DND-41 (cell line): ENCODE measurements around the gene CSRP3.

ENCODE experiments used
- ATAC-seq: fragments of 200-7000 bp; cut with Tn5 transposase; 3 replicates; pipeline ENCODE4 v1.9.1; 2021; ENCODE audit warnings: low read depth; ENCODE audit not compliant: insufficient read depth
- DNase-seq: peaks from one replicate; pipeline ENCODE4 v3.0.0-alpha.2; 2020
- H2AFZ ChIP-seq: 2 replicates; pipeline ENCODE4 v1.6.0; 2012; ENCODE audit warnings: low read depth, low read length
- H3K27ac ChIP-seq: 2 replicates; pipeline ENCODE4 v1.5.1; 2012; ENCODE audit warnings: low read length, inconsistent platforms
- H3K27me3 ChIP-seq: fragments of 200-600 bp; sonication (generic); 2 replicates; pipeline ENCODE4 v1.6.0; 2012; ENCODE audit warnings: low read length, mild to moderate bottlenecking, inconsistent platforms; ENCODE audit not compliant: insufficient read depth, poor library complexity
- H3K36me3 ChIP-seq: 2 replicates; pipeline ENCODE4 v1.5.1; 2012; ENCODE audit warnings: low read length, inconsistent platforms; ENCODE audit not compliant: insufficient read depth
- H3K4me1 ChIP-seq: 2 replicates; pipeline ENCODE4 v1.5.1; 2012; ENCODE audit warnings: mild to moderate bottlenecking, low read length; ENCODE audit not compliant: insufficient read depth
- H3K4me2 ChIP-seq: 2 replicates; pipeline ENCODE4 v1.6.0; 2012; ENCODE audit warnings: mild to moderate bottlenecking, moderate library complexity, low read length, inconsistent platforms; ENCODE audit not compliant: insufficient read depth
- H3K4me3 ChIP-seq, 2 experiments: fragments of 200-600 bp in 1 of 2; shearing (Covaris generic) in 1 of 2; 2 replicates each; pipeline ENCODE4 v1.5.1; 2012 to 2016; ENCODE audit warnings: inconsistent platforms in 2 of 2, low read length in 2 of 2, mild to moderate bottlenecking in 2 of 2, low read depth in 1 of 2, moderate library complexity in 1 of 2
- H3K79me2 ChIP-seq: 2 replicates; pipeline ENCODE4 v1.6.0; 2012; ENCODE audit warnings: low read length, inconsistent platforms; ENCODE audit not compliant: insufficient read depth
- H3K9ac ChIP-seq: 2 replicates; pipeline ENCODE4 v1.6.0; 2012; ENCODE audit warnings: low read depth, mild to moderate bottlenecking, inconsistent platforms, low read length, moderate library complexity
- H3K9me3 ChIP-seq: 2 replicates; pipeline ENCODE4 v1.5.1; 2012; ENCODE audit warnings: low read length, moderate library complexity, mild to moderate bottlenecking, inconsistent platforms; ENCODE audit not compliant: insufficient read depth, severe bottlenecking
- H4K20me1 ChIP-seq: 2 replicates; pipeline ENCODE4 v1.6.0; 2012; ENCODE audit warnings: low read length; ENCODE audit not compliant: insufficient read depth
- CTCF ChIP-seq: IDR thresholded peaks from 2 replicates; pipeline ENCODE4 v1.5.1; 2012; ENCODE audit warnings: borderline replicate concordance, low read length, moderate library complexity, mild to moderate bottlenecking; ENCODE audit not compliant: poor library complexity, severe bottlenecking; ENCODE audit errors: extremely low read depth
- EZH2 ChIP-seq: IDR thresholded peaks from 3 replicates; pipeline ENCODE4 v1.6.1; 2012; ENCODE audit warnings: borderline replicate concordance, low read depth, mild to moderate bottlenecking, moderate library complexity, low read length, inconsistent platforms; ENCODE audit not compliant: severe bottlenecking

The CSRP3 gene

GRCh38 chr11:19216709-19217374, 15.1 kb upstream of the CSRP3 start:
- no peak for DNase-seq
- H2AFZ ChIP-seq = no peak overlapping the region
- no peaks in the 10 kb centered on the region for H3K9me3 ChIP-seq
- H3K27me3 ChIP-seq = no peaks in the 10 kb centered on the region
- no peak for ATAC-seq
- TF ChIP-seq CTCF (no peak), EZH2 (no peak)
- H3K79me2 ChIP-seq = no peaks in the 10 kb centered on the region
- no peak overlapping the region for H3K27ac ChIP-seq
- no peak overlapping the region for H3K4me3 ChIP-seq
- no peaks in the 10 kb centered on the region for H3K36me3 ChIP-seq
- H3K4me1 ChIP-seq = no peaks in the 10 kb centered on the region
- H3K4me2 ChIP-seq = no peak overlapping the region
- H3K9ac ChIP-seq = no peak overlapping the region
- H4K20me1 ChIP-seq = no peaks in the 10 kb centered on the region

- DNase-seq = no peak
- Histone ChIP-seq H3K27ac (no peak overlapping the region), H3K9me3 (no peaks in the 10 kb centered on the region), H2AFZ (no peak overlapping the region), H3K27me3 (no peaks in the 10 kb centered on the region), H3K4me2 (no peak overlapping the region), H3K9ac (no peak overlapping the region), H3K4me1 (no peaks in the 10 kb centered on the region), H3K79me2 (no peaks in the 10 kb centered on the region), H4K20me1 (no peaks in the 10 kb centered on the region), H3K4me3 (no peak overlapping the region), H3K36me3 (no peaks in the 10 kb centered on the region)
- ATAC-seq = no peak
- TF ChIP-seq CTCF (no peak), EZH2 (no peak)
Observed at GRCh38 chr11:19216021-19216420, 14.2 kb upstream of the CSRP3 start.

- no peaks in the 10 kb centered on the region for H4K20me1 ChIP-seq
- ATAC-seq (no peak), DNase-seq (no peak)
- no peak overlapping the region for H3K9ac ChIP-seq
- no peak overlapping the region for H3K4me2 ChIP-seq
- no peak overlapping the region for H2AFZ ChIP-seq
- no peaks in the 10 kb centered on the region for H3K79me2 ChIP-seq
- H3K36me3 ChIP-seq = no peaks in the 10 kb centered on the region
- peaks cover 9% of the 10 kb centered on the region for H3K27me3 ChIP-seq
- no peaks in the 10 kb centered on the region for H3K4me1 ChIP-seq
- no peak overlapping the region for H3K4me3 ChIP-seq
- TF ChIP-seq EZH2 (no peak), CTCF (no peak)
- H3K27ac ChIP-seq = no peak overlapping the region
- H3K9me3 ChIP-seq = no peaks in the 10 kb centered on the region
Observed at GRCh38 chr11:19209617-19210370, 8.0 kb upstream of the CSRP3 start.
